ENCODE data around the gene DGCR8.

The DGCR8 gene

DNA sequence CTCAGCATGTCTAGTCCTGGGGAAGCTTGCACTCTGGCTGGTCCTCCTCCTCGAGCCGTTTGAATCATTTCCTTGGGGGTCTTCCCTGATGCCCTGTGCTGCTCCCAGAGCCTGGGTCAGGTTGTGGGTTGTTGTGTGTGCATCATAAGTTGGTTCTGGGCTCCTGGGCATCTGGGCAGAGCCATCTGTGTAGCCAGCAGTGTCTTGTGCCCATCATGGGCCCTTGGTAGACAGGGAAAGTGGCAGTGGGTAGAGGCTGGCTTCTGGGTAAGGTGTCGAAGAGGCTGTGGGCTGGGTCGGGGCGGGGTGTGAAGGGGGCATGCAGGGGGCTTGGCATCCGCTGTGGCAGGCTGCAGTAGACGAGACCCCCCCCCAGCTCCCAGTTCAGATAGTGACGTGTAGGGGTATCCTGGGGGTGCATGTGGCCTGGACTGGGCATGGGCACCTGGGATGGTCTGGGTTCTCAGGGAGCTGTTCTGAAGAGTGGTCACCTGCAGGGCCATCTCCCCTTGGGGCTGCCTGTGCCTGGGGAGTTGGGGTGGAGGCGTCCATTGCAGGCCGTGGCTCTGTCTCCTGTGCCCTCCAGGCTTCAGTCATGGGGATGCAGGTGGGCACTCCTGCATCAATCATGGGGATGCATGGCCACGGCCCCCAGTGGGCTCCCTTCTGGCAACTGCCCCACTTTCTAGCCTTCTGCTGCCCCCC is 44.2 kb downstream of the DGCR8 start:
- no peak for DNase-seq (ENCODE audit: low read depth)

- DNase-seq (ENCODE audit: low read depth), result no peak
Observed at GRCh38 chr22:20125201-20126174, 45.4 kb downstream of the DGCR8 start.

DNA sequence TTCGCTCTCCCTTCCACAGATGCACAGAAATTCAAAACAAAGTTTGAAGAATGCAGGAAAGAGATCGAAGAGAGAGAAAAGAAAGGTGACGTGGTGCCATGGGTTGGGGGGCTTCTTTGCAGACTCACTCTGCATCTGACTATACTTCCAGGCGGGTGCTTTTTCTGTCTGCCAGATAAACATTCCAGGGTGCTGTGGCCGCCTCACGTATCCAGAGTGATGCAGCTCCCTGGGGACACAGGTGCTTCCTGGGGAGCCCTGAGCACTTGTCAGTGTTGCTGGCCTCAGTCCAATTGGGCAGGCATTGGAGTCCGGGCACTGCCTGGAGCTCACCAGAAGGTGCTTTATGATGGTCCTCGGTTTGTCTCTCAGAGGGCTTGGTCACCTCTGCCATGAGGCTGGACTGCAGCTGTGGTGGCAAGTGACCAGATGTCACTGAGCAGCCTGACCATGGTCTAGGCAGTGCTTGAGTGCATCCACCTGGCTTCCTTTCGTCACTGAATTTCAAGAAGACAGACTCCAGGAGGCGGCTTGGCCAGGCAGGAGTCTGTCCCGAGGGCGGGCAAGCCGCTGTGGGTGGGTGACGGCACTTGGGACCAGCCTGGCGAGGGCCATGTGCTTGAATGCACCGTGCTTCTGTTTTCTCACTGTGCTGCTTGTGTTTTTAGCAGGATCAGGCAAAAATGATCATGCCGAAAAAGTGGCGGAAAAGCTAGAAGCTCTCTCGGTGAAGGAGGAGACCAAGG is 46.4 kb downstream of the DGCR8 start:
- DNase-seq (ENCODE audit: low read depth), result no peak

DNA sequence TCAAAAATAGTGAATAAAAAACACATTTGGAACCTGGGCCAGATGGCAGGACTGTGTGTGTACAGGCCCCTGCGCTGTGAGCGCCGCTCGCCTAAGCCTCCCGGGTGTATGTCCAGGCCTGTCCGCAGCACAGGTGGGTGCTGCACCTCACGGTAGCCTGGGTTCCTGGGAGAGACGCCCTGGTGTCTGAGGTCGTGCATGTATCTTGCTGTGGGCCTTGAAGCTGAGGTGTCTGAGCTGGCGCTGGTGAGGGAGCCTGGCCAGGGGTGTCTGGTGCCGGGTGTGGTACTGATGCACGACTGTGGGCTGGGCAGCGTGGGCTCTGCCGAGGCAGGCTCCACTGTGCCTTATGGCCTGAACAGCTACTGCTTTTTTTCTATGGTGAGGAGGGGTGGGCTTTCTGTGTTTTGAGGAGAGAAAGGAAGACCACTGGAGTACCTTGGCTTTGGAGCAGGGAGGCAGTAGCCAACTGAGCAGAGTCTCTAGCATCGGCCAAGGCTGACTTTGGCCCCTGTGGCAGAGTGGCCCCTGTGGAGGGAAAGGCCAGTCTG is 47.4 kb downstream of the DGCR8 start:
- no peak for DNase-seq (ENCODE audit: low read depth)

DNA sequence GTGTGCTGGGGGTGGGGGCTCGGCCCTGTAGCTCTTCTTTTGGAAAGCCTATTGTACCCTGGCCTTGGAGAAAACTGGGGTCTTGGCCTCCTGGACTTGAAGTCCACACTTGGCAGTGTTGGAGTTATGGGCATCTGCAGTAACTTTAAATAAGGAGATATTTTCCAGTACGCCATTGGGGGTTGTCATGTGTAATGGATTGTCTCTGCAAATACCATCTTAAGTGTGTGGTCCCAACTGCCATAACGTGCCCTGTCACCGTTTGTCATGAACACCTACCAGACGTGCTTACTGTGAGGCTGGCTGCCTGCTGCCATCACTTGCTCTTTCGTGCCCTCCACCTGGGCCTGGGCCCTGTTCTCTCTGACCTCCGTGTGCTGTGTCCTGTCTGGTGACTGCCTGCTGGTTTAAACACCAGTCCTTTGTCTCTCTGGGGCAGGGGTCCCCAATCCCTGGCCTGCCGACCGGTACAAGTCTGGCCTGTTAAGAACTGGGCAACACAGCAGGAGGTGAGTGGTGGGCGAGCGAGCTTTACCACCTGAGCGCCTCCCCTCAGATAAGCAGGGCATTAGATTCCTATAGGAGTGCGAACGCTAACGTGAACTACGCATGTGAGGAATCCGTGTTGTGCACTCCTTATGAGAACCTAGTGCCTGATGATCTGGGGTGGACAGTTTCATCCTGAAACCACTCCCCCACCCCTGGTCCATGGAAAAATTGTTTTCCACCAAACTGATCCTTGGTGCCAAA is 48.0 kb downstream of the DGCR8 start:
- DNase-seq (ENCODE audit: low read depth), result no peak

- DNase-seq (ENCODE audit: low read depth), result no peak
Observed at GRCh38 chr22:20128619-20128901, 48.5 kb downstream of the DGCR8 start.

DNA sequence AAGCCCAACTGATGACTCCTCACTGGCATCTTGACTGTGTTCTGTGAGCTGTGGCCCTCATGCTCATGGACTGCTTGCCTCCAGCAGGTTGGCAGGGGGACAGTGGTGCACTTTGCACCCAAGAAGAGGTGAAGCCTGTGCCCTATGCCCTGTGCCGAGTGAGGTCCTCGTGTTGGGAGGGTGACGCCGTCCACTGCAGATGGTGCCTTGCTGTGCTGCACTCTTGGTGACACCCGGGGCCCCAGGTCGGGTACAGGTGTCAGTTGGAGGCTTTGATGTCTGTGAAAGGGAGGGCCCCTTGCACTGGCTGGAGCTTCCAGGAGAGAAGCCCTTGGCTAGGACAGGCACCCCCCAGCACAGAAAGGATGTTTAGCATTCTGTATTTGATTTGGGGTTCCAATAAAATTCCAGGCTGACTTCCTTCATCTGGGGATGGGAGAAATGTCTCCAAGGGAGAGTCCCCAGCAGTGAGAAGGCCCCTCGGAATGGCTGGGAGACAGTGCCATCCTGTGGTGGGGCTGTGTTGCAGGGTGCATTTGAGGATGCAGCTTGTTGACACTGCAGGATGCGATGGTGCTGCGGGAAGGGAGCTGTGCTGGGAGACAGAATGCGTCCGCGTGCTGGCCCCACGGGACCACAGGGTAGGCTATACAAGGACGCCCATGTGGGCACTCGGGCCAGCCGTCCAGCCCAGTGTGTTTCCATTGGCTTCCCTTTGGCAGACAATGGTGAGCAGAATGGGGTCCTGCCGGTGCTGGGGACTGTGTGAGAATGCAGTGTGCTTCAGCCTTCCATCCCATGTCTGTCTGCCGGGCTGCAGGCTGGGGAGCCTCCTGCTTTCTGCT is 49.1 kb downstream of the DGCR8 start:
- peak; percentile 35 for DNase-seq (ENCODE audit: low read depth)

GRCh38 chr22:20129747-20130014 is 49.6 kb downstream of the DGCR8 start:
- DNase-seq (ENCODE audit: low read depth), result no peak

- no peak for DNase-seq (ENCODE audit: low read depth)
Observed at GRCh38 chr22:20130319-20130718, 50.3 kb downstream of the DGCR8 start.

GRCh38 chr22:20130731-20131596 is 50.9 kb downstream of the DGCR8 start:
- peak; percentile 74 for DNase-seq (ENCODE audit: low read depth)

DNA sequence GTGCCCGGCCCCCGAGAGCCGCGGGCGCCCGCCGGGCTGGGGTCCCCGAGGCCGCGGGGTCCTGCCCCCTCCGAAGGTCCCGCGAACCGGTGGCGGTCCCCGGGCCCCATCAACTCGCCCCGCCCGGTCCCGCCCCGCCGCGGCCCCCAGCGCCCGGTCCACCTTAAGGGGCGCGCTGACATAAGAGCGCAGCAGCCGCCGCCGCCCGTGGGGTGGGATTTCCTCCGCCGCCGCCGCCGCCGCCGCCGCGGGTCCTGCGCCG is 51.5 kb downstream of the DGCR8 start, which contains the start of gene ZDHHC8:
TSS of gene ZDHHC8 (plus strand) at position 208 of the 262 bp plus-strand sequence. CDS start 144 bp downstream, outside the sequence.
- DNase-seq (ENCODE audit: low read depth), result no peak

DNA sequence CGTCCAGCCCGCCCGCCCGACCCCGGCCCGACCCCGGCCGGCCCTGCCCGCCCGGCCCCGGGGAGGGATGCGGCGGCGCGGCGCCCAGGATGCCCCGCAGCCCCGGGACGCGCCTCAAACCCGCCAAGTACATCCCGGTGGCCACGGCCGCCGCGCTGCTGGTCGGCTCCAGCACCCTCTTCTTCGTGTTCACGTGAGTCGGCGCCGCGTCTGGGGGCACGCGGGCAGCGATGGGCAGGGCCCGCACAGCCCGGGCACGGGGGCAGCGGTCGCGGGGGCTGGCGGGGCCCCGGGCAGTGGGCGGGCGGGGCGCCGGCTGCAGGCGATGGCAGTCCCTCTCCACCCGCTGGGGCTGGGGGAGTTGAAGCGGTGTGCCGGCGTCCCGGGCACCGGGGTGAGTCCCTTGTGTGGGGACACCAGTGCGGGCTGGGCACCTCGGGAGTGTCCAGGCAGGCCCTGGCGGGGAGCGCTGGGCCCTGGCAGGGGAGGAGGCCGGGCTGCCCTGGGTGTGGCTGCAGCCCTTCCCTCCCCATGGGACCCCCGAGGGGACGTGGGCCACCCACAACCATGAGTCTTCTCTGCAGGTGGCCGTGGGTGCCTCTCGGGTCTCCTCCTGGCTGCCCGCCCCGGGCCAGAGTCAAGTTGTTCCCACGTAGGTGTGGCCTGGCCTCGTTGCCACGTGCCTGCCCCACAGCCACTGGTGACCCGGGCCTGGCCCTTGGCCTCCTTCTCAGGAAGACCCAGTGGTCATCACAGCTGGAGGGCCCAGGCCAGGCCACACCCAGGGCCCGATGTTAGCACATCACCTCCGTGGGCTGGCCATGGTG is 52.0 kb downstream of the DGCR8 start:
- no peak for DNase-seq (ENCODE audit: low read depth)

GRCh38 chr22:20132686-20133246 is 52.7 kb downstream of the DGCR8 start:
- no peak for DNase-seq (ENCODE audit: low read depth)

DNA sequence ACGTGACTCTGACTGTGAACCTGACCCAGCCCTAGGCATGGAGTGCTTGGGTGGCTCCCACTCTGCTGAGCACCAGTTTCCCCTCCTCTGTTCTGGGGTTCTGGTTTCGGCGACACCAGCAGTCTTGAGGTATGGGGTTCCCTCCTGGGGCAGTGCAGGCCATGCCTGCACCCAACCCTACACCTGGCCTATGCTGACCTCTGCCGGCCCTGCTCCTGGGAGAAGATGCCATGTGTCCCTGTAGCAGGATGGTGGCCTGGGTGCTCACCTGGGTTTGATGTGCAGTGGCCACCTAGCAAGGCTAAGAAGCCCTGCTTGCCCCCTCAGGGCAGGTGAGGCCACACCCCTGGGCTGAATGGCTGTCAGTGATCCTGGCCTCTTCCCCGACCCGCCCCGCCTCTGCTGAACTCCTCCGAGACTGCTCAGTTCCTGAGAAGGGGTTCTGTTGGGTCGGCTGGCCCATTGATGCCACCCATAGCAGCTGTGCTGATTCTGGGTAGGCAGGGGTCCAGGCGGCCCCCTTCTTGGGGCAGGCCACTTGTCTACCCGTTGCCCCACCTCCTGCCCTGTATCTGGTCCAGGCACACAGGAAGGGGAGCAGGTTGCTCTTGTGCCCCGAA is 54.0 kb downstream of the DGCR8 start:
- no peak for DNase-seq (ENCODE audit: low read depth)

- no peak for DNase-seq (ENCODE audit: low read depth)
Observed at GRCh38 chr22:20135265-20135664, 55.2 kb downstream of the DGCR8 start.

GRCh38 chr22:20135806-20136602 is 56.0 kb downstream of the DGCR8 start:
- no peak for DNase-seq (ENCODE audit: low read depth)

DNA sequence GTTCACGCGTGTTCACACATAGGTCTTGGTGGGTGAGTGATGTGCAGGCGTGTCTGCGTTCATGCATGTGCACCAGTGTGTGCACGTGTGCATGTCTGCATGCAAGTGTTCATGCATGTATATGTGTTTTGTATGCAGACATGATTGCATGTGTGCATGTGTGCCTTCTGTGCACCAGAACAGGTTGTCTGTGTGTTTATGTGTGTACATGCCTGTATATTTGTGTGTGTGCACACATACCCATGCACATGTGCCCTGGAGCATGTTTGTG is 56.5 kb downstream of the DGCR8 start:
- DNase-seq (ENCODE audit: low read depth), result no peak

DNA sequence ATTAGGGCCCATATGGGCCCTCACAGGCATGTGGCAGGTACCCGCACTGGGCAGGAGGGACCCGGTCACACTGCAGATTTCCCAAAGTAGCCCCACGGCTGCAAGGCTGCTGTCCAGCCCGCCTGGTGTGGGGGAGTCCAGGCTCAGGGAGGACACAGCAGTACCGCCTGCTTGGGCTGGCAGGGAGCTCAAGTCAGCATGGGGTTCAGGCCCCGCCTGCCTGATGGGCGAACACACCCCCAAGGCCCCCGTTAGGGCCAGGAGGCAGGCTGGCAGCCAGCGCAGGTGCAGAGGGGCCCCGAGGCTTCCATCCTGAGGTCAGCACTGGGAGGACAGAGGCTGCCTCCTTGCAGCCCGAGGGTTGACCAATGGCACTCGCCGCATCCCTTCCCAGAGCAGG is 57.1 kb downstream of the DGCR8 start:
- no peak for DNase-seq (ENCODE audit: low read depth)
